Transverse colon (tissue), 4 donors: ENCODE results near the gene SERPINB6. TPM values are rescaled to one million over a fixed set of nuclear protein-coding genes. Genes with fewer than 3 reads are reported as not detected.
A peak's percentile ranks its signal among the peaks of the same experiment; 100 is the strongest.

Experiments used
- DNase-seq: peaks from one replicate; pipeline ENCODE4 v3.0.0-alpha.2; 2019
- H3K27ac ChIP-seq, 4 donors: fragments of 200-600 bp; sonication (generic); 2 replicates each; pipeline ENCODE4 v1.5.1; 2016 to 2018; ENCODE audit warnings: inconsistent platforms in 4 of 4
- H3K27me3 ChIP-seq: fragments of 200-600 bp; sonication (generic); 2 replicates; pipeline ENCODE4 v1.5.1; 2017; ENCODE audit warnings: inconsistent platforms
- H3K36me3 ChIP-seq, 4 donors: fragments of 200-600 bp; sonication (generic); 2 replicates each; pipeline ENCODE4 v1.5.1; 2017 to 2019; ENCODE audit warnings: inconsistent platforms in 4 of 4
- H3K4me1 ChIP-seq, 4 donors: fragments of 200-600 bp; sonication (generic); 2 replicates each; pipeline ENCODE4 v1.5.1; 2017 to 2020; ENCODE audit warnings: inconsistent platforms in 4 of 4
- H3K4me3 ChIP-seq, 4 donors: fragments of 200-600 bp; sonication (generic); 1 replicate in 1 of 4; 2 replicates in 3 of 4; pipeline versions ENCODE4 v1.5.1 to v1.6.1; 2017 to 2019; ENCODE audit warnings: inconsistent platforms in 4 of 4
- H3K9me3 ChIP-seq, 2 donors: fragments of 200-600 bp; sonication (generic); 2 replicates each; pipeline ENCODE4 v1.5.1; 2017 to 2019; ENCODE audit warnings: inconsistent platforms in 2 of 2
- CTCF ChIP-seq, 5 experiments: fragments of 200-600 bp in 3 of 5; fragments of 450-650 bp in 2 of 5; sonication (generic) in 3 of 5; IDR thresholded peaks; 1 replicate in 2 of 5; 2 replicates in 3 of 5; pipeline ENCODE4 v1.5.1; 2016 to 2017; ENCODE audit warnings: antibody characterized with exemption in 5 of 5, inconsistent platforms in 3 of 5, mild to moderate bottlenecking in 2 of 5, moderate library complexity in 1 of 5
- EP300 ChIP-seq: sonication (generic); formaldehyde crosslinking; IDR thresholded peaks from one replicate; pipeline ENCODE4 v1.6.1; 2017; ENCODE audit warnings: antibody characterized with exemption, low read depth
- POLR2A ChIP-seq: fragments of 450-650 bp; IDR thresholded peaks from one replicate; pipeline ENCODE4 v1.6.1; 2016; ENCODE audit warnings: antibody characterized with exemption, mild to moderate bottlenecking, moderate library complexity
- POLR2AphosphoS5 ChIP-seq, 3 donors: sonication (generic); formaldehyde crosslinking; IDR thresholded peaks; one replicate each; pipeline ENCODE4 v1.6.1; 2016; ENCODE audit warnings: antibody characterized with exemption in 3 of 3
- WGBS, 2 donors: methylation state at CpG; one replicate each; pipeline ENCODE4 v1.1.5; 2018; ENCODE audit warnings: low coverage in 1 of 2; 5-methylcytosine and 5-hydroxymethylcytosine counted together
- in situ Hi-C, 4 donors: fragments of 200-750 bp; cut with MboI; loops; one replicate each; pipeline versions ENCODE4 v1.15.0 to v1.15.1; 2017; ENCODE audit warnings: low sequenced_read_pairs in 3 of 4, low pct_ligation_motif_present in 1 of 4, low pct_unique_long_range_greater_than_20kb in 1 of 4
- intact Hi-C: fragments of 100-400 bp; cut with DNase I; formaldehyde crosslinking; loops from one replicate; pipeline ENCODE4 v1.15.1; 2023; ENCODE audit warnings: low total_unique reads
- total RNA-seq, 4 donors: library from RNA; depleted of rRNA; stranded (reverse); fragments of >200 nt; gene quantifications; one replicate each; pipeline ENCODE4 v1.1.0, GENCODE V29; 2016

Gene SERPINB6
- total RNA-seq, 4 donors from 2014 or later, result 134 to 276 (median 170) TPM

DNA sequence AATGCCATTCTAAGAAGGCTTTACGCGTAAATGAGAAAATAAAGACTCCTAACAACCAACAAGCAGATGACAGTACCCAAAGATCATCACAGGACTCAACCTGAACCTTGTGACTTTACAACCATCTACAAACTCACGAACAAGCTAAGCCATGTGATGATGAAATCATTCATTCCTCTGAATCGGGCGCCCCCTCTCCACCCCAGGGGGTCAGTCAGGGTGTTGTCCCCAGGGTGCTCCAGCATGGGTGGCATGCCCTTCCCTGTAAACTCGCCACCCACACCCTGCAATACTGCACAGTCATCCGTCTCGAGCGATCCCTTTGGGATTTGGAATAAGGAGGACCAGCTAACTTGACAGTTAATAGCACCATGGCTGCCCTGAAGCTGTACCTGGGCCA is 12.6 kb downstream of the SERPINB6 start:
- 91 to 93% methylated on average over 3 to 9 of the region's 9 CpGs for WGBS, 2 donors
- TF ChIP-seq EP300, result no peak
- TF ChIP-seq POLR2AphosphoS5 (IDR thresholded peaks at IDR 0.05), result no peak
- TF ChIP-seq POLR2A, result no peak
- no peak for TF ChIP-seq CTCF (IDR thresholded peaks at IDR 0.05)
- DNase-seq, result no peak
- in situ Hi-C loops, result no loop called here
- no peaks in the 10 kb centered on the region for H3K27me3 ChIP-seq
- peaks cover 10 to 52% (median 24%) of the 10 kb centered on the region in 4 donors for H3K4me1 ChIP-seq
- no peaks in the 10 kb centered on the region for H3K9me3 ChIP-seq
- intact Hi-C loops, result no loop called here
- H3K27ac ChIP-seq, result peak overlapping the region in 2 of 4 donors; percentile 1 to 23
- peaks cover 0 to 14% (median 3%) of the 10 kb centered on the region in 4 donors for H3K36me3 ChIP-seq
- no peak overlapping the region for H3K4me3 ChIP-seq

DNA sequence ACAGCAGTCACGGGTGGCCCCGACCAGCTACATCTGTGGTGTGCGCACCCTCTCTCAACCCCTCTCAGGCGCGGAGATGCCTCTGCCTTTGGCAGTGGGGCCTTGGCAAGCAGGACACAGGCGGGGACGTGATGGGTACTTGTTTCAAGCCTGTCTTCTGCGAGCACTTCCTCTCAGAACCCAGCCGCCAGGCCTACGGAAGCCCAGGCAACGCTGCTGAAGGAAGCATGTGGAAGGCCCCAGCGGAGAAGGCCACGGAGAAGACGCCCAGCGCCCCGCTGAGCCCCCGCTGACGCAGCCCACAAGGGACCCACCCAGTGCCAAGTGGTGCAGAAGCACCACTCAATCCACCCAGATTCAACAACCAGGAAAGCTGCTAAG is 13.0 kb downstream of the SERPINB6 start:
- H3K4me1 ChIP-seq, result peaks cover 10 to 51% (median 24%) of the 10 kb centered on the region in 4 donors
- TF ChIP-seq POLR2A, result no peak
- TF ChIP-seq POLR2AphosphoS5 (IDR thresholded peaks at IDR 0.05), result no peak
- no peak for TF ChIP-seq CTCF (IDR thresholded peaks at IDR 0.05)
- TF ChIP-seq EP300, result no peak
- 87% methylated on average over 18 of the region's 18 CpGs; no CpG with 5 or more reads in 1 of the 2 donors for WGBS, 2 donors
- peak overlapping the region in 3 of 4 donors; percentile 7 to 23 (median 18) for H3K27ac ChIP-seq
- H3K4me3 ChIP-seq, result no peak overlapping the region
- intact Hi-C loops (no loop called here), in situ Hi-C loops (no loop called here)
- no peaks in the 10 kb centered on the region for H3K27me3 ChIP-seq
- peaks cover 0 to 18% (median 3%) of the 10 kb centered on the region in 4 donors for H3K36me3 ChIP-seq
- no peak for DNase-seq
- H3K9me3 ChIP-seq, result no peaks in the 10 kb centered on the region

DNA sequence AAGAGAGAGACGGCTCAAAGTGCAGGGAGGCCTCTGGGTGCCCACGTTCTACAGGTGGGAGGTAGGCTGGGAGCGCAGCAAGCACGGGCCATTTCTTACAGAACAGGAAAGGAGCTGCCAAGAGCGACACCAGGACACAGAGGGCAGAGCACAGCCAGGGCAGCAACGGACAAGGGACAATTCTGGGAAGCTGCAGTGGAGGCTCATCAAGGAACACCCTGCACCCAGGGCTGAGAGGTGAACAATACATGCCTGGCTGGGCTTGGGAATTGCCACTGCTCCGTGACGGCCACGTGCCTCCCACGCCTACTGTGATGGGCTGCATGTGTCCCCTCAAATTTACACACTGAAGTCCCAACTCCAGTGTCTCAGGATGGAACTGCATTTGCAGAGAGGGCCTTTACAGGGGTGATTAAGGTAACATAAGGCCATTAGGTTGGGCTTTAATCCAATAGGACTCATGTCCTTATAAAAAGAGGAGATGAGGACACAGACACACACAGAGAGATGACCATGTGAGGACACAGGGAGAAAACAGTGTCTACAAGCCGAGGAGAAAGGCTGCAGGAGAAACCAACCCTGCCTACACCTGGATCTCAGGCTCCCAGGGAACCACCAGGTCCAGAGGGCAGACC is 13.6 kb downstream of the SERPINB6 start:
- H3K4me1 ChIP-seq, result peaks cover 10 to 51% (median 27%) of the 10 kb centered on the region in 4 donors
- H3K27ac ChIP-seq, result peak overlapping the region; percentile 7 to 28 (median 20)
- no peak for DNase-seq

More for the DNA sequence above, 13.6 kb downstream of the SERPINB6 start:
- H3K9me3 ChIP-seq, result no peaks in the 10 kb centered on the region
- 86 to 94% methylated on average over 3 to 11 of the region's 11 CpGs for WGBS, 2 donors
- H3K27me3 ChIP-seq, result no peaks in the 10 kb centered on the region
- intact Hi-C loops, result no loop called here
- H3K4me3 ChIP-seq, result no peak overlapping the region
- in situ Hi-C loops, result no loop called here
- no peak for TF ChIP-seq EP300
- no peak for TF ChIP-seq CTCF (IDR thresholded peaks at IDR 0.05)
- TF ChIP-seq POLR2AphosphoS5 (IDR thresholded peaks at IDR 0.05), result no peak
- no peak for TF ChIP-seq POLR2A
- H3K36me3 ChIP-seq, result peaks cover 0 to 18% (median 3%) of the 10 kb centered on the region in 4 donors
